Astrocyte of the spinal cord (primary cell): ENCODE data around the gene TOM1L2.

Experiments used
- DNase-seq: peaks from one replicate; pipeline ENCODE4 v3.0.0; 2011; ENCODE audit warnings: low read depth, low spot score
- H3K4me3 ChIP-seq: 2 replicates; pipeline ENCODE4 v1.5.1; 2011; ENCODE audit warnings: low read depth, mild to moderate bottlenecking, low read length, moderate library complexity
- in situ Hi-C: cut with HindIII; loops from 2 replicates; pipeline ENCODE4 v1.10.0; 2017; ENCODE audit warnings: low sequenced_read_pairs
- TF ChIP-seq, protein P1 (sequence below): IDR thresholded peaks from 2 replicates; pipeline ENCODE4 v1.5.1; 2012; ENCODE audit warnings: low read depth, mild to moderate bottlenecking, low read length, inconsistent platforms

The TOM1L2 gene

GRCh38 chr17:18016426-18016825 lies 44.2 kb upstream of the TOM1L2 start:
- H3K4me3 ChIP-seq = no peak overlapping the region
- in situ Hi-C loops = no loop called here
- TF ChIP-seq, protein P1, sequence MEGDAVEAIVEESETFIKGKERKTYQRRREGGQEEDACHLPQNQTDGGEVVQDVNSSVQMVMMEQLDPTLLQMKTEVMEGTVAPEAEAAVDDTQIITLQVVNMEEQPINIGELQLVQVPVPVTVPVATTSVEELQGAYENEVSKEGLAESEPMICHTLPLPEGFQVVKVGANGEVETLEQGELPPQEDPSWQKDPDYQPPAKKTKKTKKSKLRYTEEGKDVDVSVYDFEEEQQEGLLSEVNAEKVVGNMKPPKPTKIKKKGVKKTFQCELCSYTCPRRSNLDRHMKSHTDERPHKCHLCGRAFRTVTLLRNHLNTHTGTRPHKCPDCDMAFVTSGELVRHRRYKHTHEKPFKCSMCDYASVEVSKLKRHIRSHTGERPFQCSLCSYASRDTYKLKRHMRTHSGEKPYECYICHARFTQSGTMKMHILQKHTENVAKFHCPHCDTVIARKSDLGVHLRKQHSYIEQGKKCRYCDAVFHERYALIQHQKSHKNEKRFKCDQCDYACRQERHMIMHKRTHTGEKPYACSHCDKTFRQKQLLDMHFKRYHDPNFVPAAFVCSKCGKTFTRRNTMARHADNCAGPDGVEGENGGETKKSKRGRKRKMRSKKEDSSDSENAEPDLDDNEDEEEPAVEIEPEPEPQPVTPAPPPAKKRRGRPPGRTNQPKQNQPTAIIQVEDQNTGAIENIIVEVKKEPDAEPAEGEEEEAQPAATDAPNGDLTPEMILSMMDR = no peak
- no peak for DNase-seq

DNA sequence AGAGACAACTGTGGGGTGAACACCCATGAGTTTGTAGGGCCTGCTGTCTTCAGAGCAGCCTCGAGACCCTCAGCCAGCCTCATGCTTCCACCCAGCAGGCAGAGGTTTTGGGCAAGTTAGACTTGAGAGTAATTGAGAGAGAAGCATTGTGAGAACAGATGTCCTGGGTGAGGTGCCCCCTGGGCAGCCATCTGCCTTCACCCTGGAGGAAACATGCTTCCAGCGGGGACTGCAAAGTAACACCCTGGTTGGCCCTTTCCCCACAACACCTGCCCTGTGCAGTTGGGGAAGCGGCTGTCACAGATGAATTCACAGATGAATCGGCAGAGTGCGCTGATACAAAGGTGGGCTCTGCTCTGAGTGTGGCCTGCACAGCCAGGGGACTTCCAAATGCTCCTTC lies 43.4 kb upstream of the TOM1L2 start:
- no peak overlapping the region for H3K4me3 ChIP-seq
- TF ChIP-seq, protein P1 = no peak
- no peak for DNase-seq
- in situ Hi-C loops = no loop called here

DNA sequence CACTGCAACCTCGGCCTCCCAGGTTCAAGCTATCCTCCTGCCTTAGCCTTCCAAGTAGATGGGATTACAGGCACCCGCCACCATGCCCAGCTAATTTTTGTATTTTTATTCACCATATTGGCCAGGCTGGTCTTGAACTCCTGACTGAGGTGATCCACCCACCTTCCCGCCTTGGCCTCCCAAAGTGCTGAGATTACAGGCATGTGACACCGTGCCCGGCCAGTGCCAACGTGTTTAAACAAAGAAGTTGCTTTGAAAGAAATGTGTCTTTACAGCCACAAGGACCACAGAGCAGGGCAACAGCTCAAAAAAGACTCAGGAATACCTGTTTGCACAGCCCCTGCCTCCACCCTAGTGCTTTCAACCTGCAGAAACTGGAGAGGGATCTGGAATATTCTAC lies 41.8 kb upstream of the TOM1L2 start:
- TF ChIP-seq, protein P1 = no peak
- no peak overlapping the region for H3K4me3 ChIP-seq
- in situ Hi-C loops = no loop called here
- DNase-seq = no peak

GRCh38 chr17:18011286-18011685 lies 39.1 kb upstream of the TOM1L2 start:
- no peak for DNase-seq
- H3K4me3 ChIP-seq = no peak overlapping the region
- in situ Hi-C loops = no loop called here
- TF ChIP-seq, protein P1 = no peak

GRCh38 chr17:18009609-18010420 lies 37.6 kb upstream of the TOM1L2 start:
- TF ChIP-seq, protein P1 = no peak
- in situ Hi-C loops = no loop called here
- H3K4me3 ChIP-seq = no peak overlapping the region
- no peak for DNase-seq

DNA sequence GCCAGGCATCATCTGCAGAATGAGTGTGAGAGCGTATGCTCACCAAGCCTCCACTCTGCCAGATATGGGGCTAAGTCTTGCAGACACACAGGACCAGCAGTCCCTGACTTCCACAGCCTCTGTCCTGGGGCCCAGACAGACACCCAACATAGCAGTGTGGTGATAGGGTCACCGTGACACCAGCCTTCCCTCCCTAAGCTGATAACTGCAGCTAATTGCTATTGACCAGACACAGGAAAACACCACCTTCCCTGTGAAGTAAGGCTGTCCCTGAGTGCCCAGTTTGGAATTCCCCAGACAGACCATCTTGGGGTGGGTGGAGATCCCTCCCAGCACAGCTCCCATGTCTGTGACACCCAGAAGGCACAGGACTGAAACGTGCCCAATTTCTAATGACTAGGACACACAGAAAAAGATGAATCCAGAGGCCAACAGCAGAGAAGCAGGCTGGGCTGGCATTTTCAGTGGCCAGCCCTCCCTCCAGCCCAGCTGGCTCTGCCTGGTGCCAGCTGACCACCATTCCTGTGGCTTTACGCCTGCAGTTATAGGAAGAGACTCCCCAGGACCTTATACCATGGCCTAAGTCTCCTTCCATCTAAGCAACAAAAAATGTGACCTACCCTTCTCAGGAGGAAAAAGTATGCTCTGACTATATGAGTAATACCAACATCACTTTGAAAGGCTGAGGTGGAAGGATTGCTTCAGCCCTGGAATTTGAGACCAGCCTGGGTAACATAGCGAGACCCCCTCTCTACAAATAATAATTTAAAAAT lies 36.5 kb upstream of the TOM1L2 start:
- no peak overlapping the region for H3K4me3 ChIP-seq
- in situ Hi-C loops = no loop called here
- peak; percentile 68 for DNase-seq
- TF ChIP-seq, protein P1 = no peak
